Omental fat pad (tissue), 4 donors: ENCODE data around the gene EIF4B. TPM values are rescaled to one million over a fixed set of nuclear protein-coding genes. Genes with fewer than 3 reads are reported as not detected.
"Not testable (repeated sequence)": the region's sequence is repeated elsewhere in the genome, so short reads cannot be mapped to it uniquely, and the experiment has no call there.

Source experiments
- ATAC-seq: fragments of 150-250 bp; one replicate; pipeline ENCODE4 v1.9.1; 2016; ENCODE audit warnings: mild to moderate bottlenecking, moderate library complexity; ENCODE audit not compliant: low FRiP score
- DNase-seq: peaks from one replicate; pipeline ENCODE4 v3.0.0-alpha.2; 2019; ENCODE audit warnings: low spot score
- total RNA-seq, 4 donors: library from RNA; depleted of rRNA; stranded (reverse); fragments of >200 nt; gene quantifications; one replicate each; pipeline ENCODE4 v1.1.0, GENCODE V29; 2016
- TF ChIP-seq, protein P1 (sequence below), 3 donors: fragments of 450-650 bp; IDR thresholded peaks; one replicate each; pipeline ENCODE4 v1.5.1; 2016 to 2017; ENCODE audit warnings: antibody characterized with exemption in 3 of 3, mild to moderate bottlenecking in 3 of 3, moderate library complexity in 2 of 3

The EIF4B gene
- total RNA-seq, 4 donors from 2014 or later, result 449 to 633 (median 553) TPM

GRCh38 chr12:53010955-53011354 lies 4.7 kb downstream of the EIF4B start:
- TF ChIP-seq, protein P1, sequence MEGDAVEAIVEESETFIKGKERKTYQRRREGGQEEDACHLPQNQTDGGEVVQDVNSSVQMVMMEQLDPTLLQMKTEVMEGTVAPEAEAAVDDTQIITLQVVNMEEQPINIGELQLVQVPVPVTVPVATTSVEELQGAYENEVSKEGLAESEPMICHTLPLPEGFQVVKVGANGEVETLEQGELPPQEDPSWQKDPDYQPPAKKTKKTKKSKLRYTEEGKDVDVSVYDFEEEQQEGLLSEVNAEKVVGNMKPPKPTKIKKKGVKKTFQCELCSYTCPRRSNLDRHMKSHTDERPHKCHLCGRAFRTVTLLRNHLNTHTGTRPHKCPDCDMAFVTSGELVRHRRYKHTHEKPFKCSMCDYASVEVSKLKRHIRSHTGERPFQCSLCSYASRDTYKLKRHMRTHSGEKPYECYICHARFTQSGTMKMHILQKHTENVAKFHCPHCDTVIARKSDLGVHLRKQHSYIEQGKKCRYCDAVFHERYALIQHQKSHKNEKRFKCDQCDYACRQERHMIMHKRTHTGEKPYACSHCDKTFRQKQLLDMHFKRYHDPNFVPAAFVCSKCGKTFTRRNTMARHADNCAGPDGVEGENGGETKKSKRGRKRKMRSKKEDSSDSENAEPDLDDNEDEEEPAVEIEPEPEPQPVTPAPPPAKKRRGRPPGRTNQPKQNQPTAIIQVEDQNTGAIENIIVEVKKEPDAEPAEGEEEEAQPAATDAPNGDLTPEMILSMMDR (IDR thresholded peaks at IDR 0.05), result no peak
- ATAC-seq, result no peak
- DNase-seq, result no peak

GRCh38 chr12:53011889-53012288 lies 5.6 kb downstream of the EIF4B start:
- ATAC-seq (no peak), DNase-seq (no peak)
- TF ChIP-seq, protein P1 (IDR thresholded peaks at IDR 0.05), result no peak

DNA sequence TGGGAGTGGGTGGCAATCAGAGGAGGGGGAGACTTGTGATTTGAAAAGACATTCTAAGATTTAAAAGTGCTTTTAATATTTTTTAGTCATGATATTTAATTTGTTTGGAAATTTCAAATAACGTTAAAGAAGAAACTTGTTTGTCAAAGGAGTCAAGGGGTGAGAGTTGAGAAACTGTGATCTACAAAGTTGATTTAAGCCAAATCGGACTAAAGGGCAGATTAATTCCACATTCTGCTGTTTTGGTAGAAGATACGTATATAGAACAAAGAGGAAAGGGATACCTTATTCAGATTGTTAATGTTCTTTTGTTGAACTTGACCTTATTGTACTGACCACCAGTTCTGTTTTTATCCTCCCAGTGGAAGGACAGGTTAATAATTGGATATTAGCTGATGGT lies 6.7 kb downstream of the EIF4B start:
- DNase-seq, result no peak
- TF ChIP-seq, protein P1 (IDR thresholded peaks at IDR 0.05), result no peak
- ATAC-seq, result no peak

GRCh38 chr12:53014709-53015108 lies 8.5 kb downstream of the EIF4B start:
- TF ChIP-seq, protein P1 (IDR thresholded peaks at IDR 0.05), result no peak
- ATAC-seq (no peak), DNase-seq (no peak)

DNA sequence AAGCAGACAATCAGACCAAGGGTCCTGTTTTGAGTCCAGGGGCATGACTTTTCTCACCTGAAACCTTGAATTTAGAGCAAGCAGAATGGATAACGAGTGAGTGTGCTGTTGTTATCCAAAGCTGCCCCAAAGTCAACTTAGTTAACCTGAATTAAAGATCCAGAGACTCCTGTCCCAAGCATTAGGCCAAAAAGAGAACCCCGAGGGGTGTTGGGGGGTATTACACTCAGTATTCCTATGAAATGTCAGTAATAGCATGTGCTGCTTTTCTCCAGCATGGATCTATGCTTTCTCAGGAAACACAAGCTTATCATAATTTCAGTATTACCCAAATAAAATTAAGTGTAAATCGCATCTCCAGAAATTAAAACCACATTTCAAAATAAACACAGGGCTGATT lies 19.0 kb downstream of the EIF4B start:
- no peak for DNase-seq
- TF ChIP-seq, protein P1 (IDR thresholded peaks at IDR 0.05), result no peak
- no peak for ATAC-seq

DNA sequence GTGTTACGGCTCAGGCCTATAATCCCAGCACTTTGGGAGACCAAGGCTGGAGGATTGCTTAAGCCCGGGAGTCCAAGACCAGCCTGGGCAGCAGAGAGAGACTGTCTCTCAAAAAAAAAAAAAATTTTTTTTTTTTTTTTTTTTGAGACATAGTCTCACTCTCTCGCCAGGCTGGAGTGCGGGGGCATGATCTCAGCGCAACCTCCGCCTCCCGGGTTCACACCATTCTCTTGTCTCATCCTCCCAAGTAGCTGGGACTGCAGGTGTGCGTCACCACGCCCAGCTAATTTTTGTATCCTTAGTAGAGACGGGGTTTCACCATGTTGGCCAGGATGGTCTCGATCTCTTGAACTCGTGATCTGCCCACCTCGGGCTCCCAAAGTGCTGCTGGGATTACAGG lies 20.8 kb downstream of the EIF4B start:
- not testable (repeated sequence) for ATAC-seq

DNA sequence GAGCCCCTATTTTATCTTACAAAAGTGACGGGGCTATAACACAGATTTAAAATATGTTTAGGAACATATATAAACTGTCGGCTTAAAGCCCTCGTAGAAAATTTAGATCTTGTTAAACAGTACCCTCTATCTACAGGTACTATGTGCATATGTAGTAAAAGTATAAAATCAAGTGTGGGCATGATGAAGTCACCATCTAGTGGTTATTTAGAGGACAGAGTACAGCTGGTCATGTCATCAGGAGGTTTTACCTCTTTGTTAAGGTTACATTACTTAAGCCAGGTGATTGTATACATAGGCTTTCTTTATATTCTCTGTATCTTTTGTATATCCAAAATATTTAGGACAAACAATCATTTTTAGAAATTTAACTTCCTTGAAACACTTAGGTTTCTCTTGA lies 25.4 kb downstream of the EIF4B start:
- DNase-seq (no peak), ATAC-seq (no peak)
- TF ChIP-seq, protein P1 (IDR thresholded peaks at IDR 0.05), result no peak

More for the DNA sequence above, 20.8 kb downstream of the EIF4B start:
- DNase-seq, result not testable (repeated sequence)

DNA sequence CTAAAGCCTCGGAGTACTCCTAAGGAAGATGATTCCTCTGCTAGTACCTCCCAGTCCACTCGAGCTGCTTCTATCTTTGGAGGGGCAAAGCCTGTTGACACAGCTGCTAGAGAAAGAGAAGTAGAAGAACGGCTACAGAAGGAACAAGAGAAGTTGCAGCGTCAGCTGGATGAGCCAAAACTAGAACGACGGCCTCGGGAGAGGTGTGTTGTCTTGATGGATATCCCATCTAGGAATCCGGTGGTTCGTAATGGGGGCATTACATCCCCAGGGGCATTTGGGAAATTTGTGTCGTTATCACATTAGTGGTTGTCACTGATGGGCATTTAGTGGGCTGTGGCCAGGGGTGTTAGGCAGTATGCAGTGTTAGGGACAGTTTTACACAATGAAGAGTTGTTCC lies 27.6 kb downstream of the EIF4B start:
- not testable (repeated sequence) for ATAC-seq, DNase-seq
